ENCODE measurements around the gene LRRC23. TPM values are rescaled to one million over a fixed set of nuclear protein-coding genes. Genes with fewer than 3 reads are reported as not detected.

The LRRC23 gene
- polyA plus RNA-seq, 6 donors from 2014 or later, result 4.1 to 8.7 (median 7.1) TPM

DNA sequence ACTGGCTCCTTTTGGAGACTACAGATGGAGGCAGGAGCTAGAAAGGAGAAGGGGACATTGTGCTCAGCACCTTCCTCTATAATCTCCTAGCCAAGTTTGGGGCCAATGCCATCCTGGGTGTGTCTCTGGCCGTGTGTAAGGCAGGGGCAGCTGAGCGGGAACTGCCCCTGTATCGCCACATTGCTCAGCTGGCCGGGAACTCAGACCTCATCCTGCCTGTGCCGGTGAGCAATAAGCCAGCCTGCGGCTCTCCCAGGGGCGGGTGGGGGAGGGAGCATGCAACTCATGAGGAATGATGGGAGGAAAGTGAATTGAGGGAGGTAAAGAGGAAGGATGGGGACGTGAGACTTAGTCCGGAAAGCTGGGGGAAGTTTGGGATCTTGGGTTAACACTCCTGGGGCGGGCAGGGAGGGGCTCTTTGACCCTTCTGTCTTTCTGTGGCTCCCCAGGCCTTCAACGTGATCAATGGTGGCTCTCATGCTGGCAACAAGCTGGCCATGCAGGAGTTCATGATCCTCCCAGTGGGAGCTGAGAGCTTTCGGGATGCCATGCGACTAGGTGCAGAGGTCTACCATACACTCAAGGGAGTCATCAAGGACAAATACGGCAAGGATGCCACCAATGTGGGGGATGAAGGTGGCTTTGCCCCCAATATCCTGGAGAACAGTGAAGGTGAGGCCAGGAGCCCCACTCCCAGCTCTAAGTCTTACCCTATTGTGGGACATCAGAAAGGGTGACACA, 13.0 kb downstream of the LRRC23 start:
- no peak overlapping the region for H3K4me3 Mint-ChIP-seq
- H3K27ac Mint-ChIP-seq, result no peak overlapping the region
- no peak for ATAC-seq (ENCODE audit: low read depth in 2 of 2)

DNA sequence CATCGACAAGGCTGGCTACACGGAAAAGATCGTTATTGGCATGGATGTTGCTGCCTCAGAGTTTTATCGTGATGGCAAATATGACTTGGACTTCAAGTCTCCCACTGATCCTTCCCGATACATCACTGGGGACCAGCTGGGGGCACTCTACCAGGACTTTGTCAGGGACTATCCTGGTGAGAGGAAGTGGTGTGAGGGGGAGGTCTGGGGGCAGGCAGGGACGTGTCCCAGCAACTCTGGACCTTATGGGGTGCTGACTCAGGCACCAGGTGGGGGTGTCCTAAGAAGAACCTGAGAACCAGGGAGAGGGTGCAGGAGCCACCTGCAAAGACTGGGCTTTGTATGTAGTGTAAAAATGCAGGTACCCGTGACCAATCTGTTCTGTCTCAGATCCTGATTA, 15.0 kb downstream of the LRRC23 start:
- Mint-ChIP-seq H3K4me3 (peak overlapping the region in 1 of 8 donors; percentile 25), H3K27me3 (peaks cover 0 to 7% (median 5%) of the 10 kb centered on the region in 3 donors), H3K4me1 (peaks cover 48 to 60% (median 60%) of the 10 kb centered on the region in 3 donors), H3K9me3 (no peaks in the 10 kb centered on the region), H3K27ac (peak overlapping the region in 2 of 6 donors; percentile 20 to 84), H3K36me3 (no peaks in the 10 kb centered on the region)
- no peak for DNase-seq
- ATAC-seq (ENCODE audit: low read depth in 2 of 2), result no peak

More for the DNA sequence above, 13.0 kb downstream of the LRRC23 start:
- Mint-ChIP-seq H3K9me3 (no peaks in the 10 kb centered on the region), H3K36me3 (no peaks in the 10 kb centered on the region), H3K27me3 (peaks cover 5 to 21% (median 15%) of the 10 kb centered on the region in 3 donors), H3K4me1 (peaks cover 39 to 56% (median 43%) of the 10 kb centered on the region in 3 donors)
- no peak for DNase-seq

GRCh38 chr12:6921539-6921938, 16.9 kb downstream of the LRRC23 start:
- Mint-ChIP-seq H3K9me3 (no peaks in the 10 kb centered on the region), H3K4me3 (peak overlapping the region in 5 of 8 donors; percentile 8 to 83 (median 58)), H3K27ac (peak overlapping the region in 3 of 6 donors; percentile 80 to 87 (median 84)), H3K4me1 (peaks cover 46 to 59% (median 56%) of the 10 kb centered on the region in 3 donors), H3K27me3 (no peaks in the 10 kb centered on the region), H3K36me3 (no peaks in the 10 kb centered on the region)
- no peak for ATAC-seq (ENCODE audit: low read depth in 2 of 2)
- no peak for DNase-seq

DNA sequence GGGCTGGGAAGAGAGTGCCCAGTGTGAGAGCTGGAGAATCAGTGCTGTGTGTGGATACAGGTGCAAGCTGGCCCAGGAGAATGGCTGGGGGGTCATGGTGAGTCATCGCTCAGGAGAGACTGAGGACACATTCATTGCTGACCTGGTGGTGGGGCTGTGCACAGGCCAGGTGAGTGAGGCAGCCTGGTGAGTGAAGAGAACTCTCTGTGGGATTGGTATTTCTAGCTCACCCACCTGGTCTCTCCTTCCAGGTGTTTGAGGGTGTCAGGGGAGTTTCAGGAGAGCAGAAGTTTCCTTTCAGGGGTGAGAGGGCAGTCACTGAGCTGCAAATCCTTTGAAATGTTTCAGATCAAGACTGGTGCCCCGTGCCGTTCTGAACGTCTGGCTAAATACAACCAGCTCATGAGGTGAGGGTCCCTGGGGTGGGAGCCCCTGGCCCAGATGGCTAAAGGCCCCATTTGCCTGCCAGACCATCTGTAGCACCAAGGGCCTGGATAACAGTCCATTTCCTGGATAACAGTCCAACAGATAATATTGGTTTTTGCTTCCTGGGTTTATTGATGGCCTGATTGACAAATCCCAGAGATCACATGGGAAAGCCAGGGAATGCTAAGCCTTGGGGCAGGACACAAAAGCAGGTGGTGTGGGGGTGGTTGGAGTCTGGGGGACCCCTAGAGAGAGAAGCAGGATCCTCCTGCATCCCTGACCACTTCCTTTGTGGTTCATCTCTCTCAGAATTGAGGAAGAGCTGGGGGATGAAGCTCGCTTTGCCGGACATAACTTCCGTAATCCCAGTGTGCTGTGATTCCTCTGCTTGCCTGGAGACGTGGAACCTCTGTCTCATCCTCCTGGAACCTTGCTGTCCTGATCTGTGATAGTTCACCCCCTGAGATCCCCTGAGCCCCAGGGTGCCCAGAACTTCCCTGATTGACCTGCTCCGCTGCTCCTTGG, 17.6 kb downstream of the LRRC23 start:
- Mint-ChIP-seq H3K9me3 (no peaks in the 10 kb centered on the region), H3K27me3 (no peaks in the 10 kb centered on the region), H3K36me3 (no peaks in the 10 kb centered on the region), H3K27ac (peak overlapping the region; percentile 76 to 94 (median 82)), H3K4me1 (peaks cover 52 to 63% (median 59%) of the 10 kb centered on the region in 3 donors), H3K4me3 (peak overlapping the region; percentile 8 to 90 (median 63))
- no peak for DNase-seq
- peak; percentile 43 to 51 for ATAC-seq (ENCODE audit: low read depth in 2 of 2)

DNA sequence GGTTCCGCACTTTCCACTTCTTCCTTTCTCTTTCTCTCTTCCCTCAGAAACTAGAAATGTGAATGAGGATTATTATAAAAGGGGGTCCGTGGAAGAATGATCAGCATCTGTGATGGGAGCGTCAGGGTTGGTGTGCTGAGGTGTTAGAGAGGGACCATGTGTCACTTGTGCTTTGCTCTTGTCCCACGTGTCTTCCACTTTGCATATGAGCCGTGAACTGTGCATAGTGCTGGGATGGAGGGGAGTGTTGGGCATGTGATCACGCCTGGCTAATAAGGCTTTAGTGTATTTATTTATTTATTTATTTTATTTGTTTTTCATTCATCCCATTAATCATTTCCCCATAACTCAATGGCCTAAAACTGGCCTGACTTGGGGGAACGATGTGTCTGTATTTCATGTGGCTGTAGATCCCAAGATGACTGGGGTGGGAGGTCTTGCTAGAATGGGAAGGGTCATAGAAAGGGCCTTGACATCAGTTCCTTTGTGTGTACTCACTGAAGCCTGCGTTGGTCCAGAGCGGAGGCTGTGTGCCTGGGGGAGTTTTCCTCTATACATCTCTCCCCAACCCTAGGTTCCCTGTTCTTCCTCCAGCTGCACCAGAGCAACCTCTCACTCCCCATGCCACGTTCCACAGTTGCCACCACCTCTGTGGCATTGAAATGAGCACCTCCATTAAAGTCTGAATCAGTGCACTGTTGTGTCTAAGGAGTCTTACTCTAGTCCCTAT, 18.5 kb downstream of the LRRC23 start:
- ATAC-seq (ENCODE audit: low read depth in 2 of 2) (peak in 1 of 2 donors; percentile 22), DNase-seq (no peak)
- Mint-ChIP-seq H3K9me3 (no peaks in the 10 kb centered on the region), H3K4me1 (peaks cover 53 to 65% (median 61%) of the 10 kb centered on the region in 3 donors), H3K27me3 (no peaks in the 10 kb centered on the region), H3K36me3 (no peaks in the 10 kb centered on the region), H3K4me3 (peak overlapping the region; percentile 8 to 90 (median 60)), H3K27ac (peak overlapping the region; percentile 26 to 94 (median 78))

DNA sequence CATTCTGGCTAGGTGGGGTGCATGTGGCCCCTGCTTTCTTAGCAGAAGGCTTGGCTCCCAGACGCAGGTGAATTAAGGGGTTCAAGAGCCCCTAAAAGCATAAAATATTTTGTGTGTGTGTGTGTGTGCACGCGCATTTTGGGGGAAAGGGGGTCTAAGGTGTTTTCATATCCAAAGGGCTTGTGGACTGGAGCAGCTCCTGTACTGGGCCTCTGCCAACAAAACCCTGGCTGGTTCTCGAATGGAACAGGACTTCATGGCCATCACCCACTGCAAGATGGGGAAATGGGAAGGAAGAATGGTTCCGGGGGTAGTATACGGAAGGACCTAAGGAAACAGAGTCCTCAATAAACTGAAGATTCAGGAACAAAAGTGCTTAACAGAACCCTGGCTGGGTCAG, 19.2 kb downstream of the LRRC23 start:
- Mint-ChIP-seq H3K4me3 (peak overlapping the region in 7 of 8 donors; percentile 35 to 90 (median 85)), H3K9me3 (no peaks in the 10 kb centered on the region), H3K27me3 (no peaks in the 10 kb centered on the region), H3K4me1 (peaks cover 57 to 70% (median 66%) of the 10 kb centered on the region in 3 donors), H3K36me3 (no peaks in the 10 kb centered on the region), H3K27ac (peak overlapping the region in 5 of 6 donors; percentile 74 to 91 (median 82))
- DNase-seq (no peak), ATAC-seq (ENCODE audit: low read depth in 2 of 2) (no peak)

GRCh38 chr12:6925239-6925539, 20.6 kb downstream of the LRRC23 start:
- Mint-ChIP-seq H3K4me3 (peak overlapping the region in 7 of 8 donors; percentile 44 to 90 (median 79)), H3K4me1 (peaks cover 67 to 72% (median 70%) of the 10 kb centered on the region in 3 donors), H3K36me3 (no peaks in the 10 kb centered on the region), H3K27ac (peak overlapping the region in 3 of 6 donors; percentile 34 to 90 (median 84)), H3K9me3 (no peaks in the 10 kb centered on the region), H3K27me3 (no peaks in the 10 kb centered on the region)
- ATAC-seq (ENCODE audit: low read depth in 2 of 2) (no peak), DNase-seq (no peak)

DNA sequence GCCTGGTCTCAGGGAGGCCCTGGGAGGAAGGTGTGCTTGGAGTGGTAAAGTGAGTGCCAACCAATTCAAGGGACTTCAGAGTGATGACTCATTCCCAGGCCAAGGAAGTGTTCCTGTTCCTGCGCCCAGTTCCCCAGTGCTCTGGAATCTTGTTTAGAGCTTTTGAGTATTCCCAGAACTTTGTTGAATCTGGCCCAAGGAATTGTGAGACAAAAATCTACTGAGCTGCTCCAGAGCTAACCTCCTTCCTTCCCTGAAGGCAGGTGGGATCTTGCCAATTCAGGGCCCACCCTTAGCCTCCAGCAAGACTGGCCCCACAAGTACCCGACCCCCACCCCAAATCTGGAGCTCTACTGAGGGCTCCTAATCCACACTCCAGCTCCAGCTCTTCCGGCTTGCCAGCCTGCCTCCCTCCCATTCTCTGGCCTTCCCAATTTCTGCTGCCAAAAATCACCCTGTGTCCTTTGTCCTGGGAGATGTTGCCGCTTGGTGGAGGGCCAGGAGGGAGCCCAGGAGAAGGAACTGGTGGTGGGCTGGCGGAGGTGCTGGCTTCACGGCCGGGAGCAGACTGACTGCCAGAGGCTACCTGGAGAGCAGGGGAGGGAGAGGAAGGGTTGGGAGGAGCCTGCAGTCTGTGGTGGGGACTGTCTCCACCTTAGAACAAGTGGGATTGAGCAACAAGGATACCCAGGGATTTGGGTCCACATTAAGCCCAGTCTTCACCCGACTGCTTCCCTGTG, 21.1 kb downstream of the LRRC23 start:
- ATAC-seq (ENCODE audit: low read depth in 2 of 2), result no peak
- peak overlapping the region in 2 of 6 donors; percentile 11 to 84 for H3K27ac Mint-ChIP-seq
- peak overlapping the region; percentile 51 to 97 (median 76) for H3K4me3 Mint-ChIP-seq
- peaks cover 66 to 72% (median 71%) of the 10 kb centered on the region in 3 donors for H3K4me1 Mint-ChIP-seq
- H3K36me3 Mint-ChIP-seq, result no peaks in the 10 kb centered on the region
- H3K27me3 Mint-ChIP-seq, result no peaks in the 10 kb centered on the region
- no peaks in the 10 kb centered on the region for H3K9me3 Mint-ChIP-seq
- no peak for DNase-seq

GRCh38 chr12:6927379-6928021, 22.9 kb downstream of the LRRC23 start, which contains the start of gene ATN1:
Gene ATN1 (plus strand): TSS chr12:6927959. CDS start chr12:6934002, 6,043 bp downstream.
- Mint-ChIP-seq H3K27me3 (no peaks in the 10 kb centered on the region), H3K4me3 (peak within 1 kb of the TSS; percentile 82 to 97 (median 91)), H3K36me3 (no peaks in the 10 kb centered on the region), H3K27ac (peak within 1 kb of the TSS; percentile 91 to 99 (median 94)), H3K4me1 (peaks cover 54 to 60% (median 57%) of the 10 kb centered on the region in 3 donors), H3K9me3 (no peaks in the 10 kb centered on the region)
- ATAC-seq (ENCODE audit: low read depth in 2 of 2) (peak; percentile 22 to 26), DNase-seq (no peak)

DNA sequence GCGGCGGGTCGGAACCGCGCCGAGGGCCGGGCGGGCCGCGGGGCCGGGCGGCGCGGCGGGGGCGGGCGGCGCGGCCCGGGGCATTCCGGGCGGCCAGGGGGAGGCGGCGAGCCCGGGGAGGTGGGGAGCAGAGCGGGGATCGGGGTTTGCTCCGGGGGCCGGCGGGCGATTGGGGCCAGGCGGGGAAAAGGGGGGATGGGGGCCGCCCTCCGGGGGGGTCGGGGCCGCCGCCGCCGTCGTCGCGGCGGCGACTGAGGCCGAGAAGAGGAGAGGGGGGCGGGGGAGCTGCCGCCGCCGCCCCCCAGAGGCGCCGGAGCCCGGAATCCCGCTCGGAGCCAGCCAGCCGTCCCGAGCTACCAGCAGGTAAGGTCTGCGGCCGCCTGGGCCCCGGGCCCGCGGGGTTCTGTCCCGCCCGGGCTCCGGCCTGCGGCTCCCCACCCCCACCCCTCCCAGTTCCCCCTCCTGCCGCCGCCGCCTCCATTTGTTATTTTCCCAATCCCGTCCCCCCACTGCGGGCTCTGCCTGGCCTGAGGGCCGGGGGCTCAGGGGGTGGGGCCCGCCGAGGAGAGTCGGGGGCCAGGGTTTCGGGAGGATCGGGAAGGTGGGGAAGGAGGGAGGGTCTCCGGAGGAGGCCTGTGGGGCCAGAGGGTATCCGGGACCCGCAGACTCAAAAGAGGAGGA, 23.5 kb downstream of the LRRC23 start:
- Mint-ChIP-seq H3K9me3 (no peaks in the 10 kb centered on the region), H3K4me3 (peak overlapping the region; percentile 72 to 96 (median 87)), H3K27me3 (no peaks in the 10 kb centered on the region), H3K27ac (peak overlapping the region in 5 of 6 donors; percentile 85 to 94 (median 91)), H3K4me1 (peaks cover 47 to 54% (median 50%) of the 10 kb centered on the region in 3 donors), H3K36me3 (no peaks in the 10 kb centered on the region)
- ATAC-seq (ENCODE audit: low read depth in 2 of 2), result peak; percentile 43 to 49
- no peak for DNase-seq

DNA sequence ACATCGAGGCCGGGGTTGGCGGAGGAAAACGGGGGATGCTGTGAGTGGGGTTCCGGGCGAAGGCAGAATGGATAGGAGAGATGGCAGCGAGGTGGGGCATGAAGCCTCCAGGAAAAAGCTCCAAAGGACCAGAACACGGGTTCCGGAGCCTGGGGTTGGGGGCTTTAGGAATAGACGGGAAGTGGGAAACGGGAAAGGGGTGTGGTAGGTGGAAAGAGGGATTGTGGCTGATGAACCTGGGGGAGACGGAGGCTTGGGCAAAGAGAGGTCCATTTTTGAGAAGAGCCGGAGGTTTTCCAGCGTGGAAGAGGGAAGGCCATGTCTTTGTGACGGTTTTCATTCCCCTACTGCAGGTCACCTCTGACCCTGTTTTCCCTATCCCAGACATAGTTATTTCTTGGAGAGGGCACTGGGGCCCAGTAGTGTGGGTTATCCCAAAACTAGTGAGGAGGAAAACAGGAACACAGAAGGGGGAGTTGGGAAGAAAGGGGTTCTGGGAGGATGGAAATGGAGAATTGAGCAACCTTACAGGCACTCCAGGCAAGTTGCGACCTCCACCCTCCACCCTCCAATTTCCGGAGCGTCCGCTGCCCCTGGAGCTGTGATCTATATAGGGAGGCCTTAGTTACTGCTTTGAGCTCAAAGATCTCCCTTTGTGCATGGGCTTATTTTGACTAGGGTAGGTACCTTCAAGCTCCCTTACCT, 24.2 kb downstream of the LRRC23 start:
- Mint-ChIP-seq H3K36me3 (no peaks in the 10 kb centered on the region), H3K4me1 (peaks cover 41 to 47% (median 46%) of the 10 kb centered on the region in 3 donors), H3K9me3 (no peaks in the 10 kb centered on the region), H3K27ac (peak overlapping the region; percentile 20 to 95 (median 91)), H3K27me3 (no peaks in the 10 kb centered on the region), H3K4me3 (peak overlapping the region; percentile 72 to 96 (median 87))
- no peak for ATAC-seq (ENCODE audit: low read depth in 2 of 2)
- DNase-seq, result no peak
